ENCODE data around the gene IL1RAPL2. TPM values are rescaled to one million over a fixed set of nuclear protein-coding genes. Genes with fewer than 3 reads are reported as not detected.

Gene IL1RAPL2
- total and polyA plus RNA-seq, 10 of the 15 experiments (the other 5 are each of a cell fraction or from before 2014, with no cell fraction given), result 0.19 TPM; not detected in 9

GRCh38 chrX:104660092-104660491 lies 94.1 kb downstream of the IL1RAPL2 start (continued):
- no peak for TF ChIP-seq PAX5 (IDR thresholded peaks at IDR 0.05; ENCODE audit: borderline replicate concordance, low read depth, low read length)

GRCh38 chrX:104662694-104663093 lies 96.7 kb downstream of the IL1RAPL2 start:
- intact Hi-C loops (cut with micrococcal nuclease; ENCODE audit: unreplicated experiment), result no loop called here
- RAD21 ChIA-PET (ENCODE audit: unreplicated experiment), result no interaction called here

More at GRCh38 chrX:104662694-104663093, 96.7 kb downstream of the IL1RAPL2 start:
- no peaks in the 10 kb centered on the region for H3K27me3 ChIP-seq (replicated peaks in 1 of 2; ENCODE audit: control insufficient read depth in 2 of 2, insufficient read depth in 2 of 2, low read length in 1 of 2)
- in situ Hi-C loops (cut with MboI), result no loop called here
- no peak for ATAC-seq
- POLR2A ChIA-PET, result no interaction called here
- H3K4me3 ChIP-seq, result no peak overlapping the region
- H4K20me1 ChIP-seq (ENCODE audit: control insufficient read depth, insufficient read depth), result no peaks in the 10 kb centered on the region
- H3K79me2 ChIP-seq (ENCODE audit: control insufficient read depth, insufficient read depth, low read length), result no peaks in the 10 kb centered on the region
- TF ChIP-seq ATF2 (IDR thresholded peaks at IDR 0.05; ENCODE audit: low read length), result no peak
- no peak for TF ChIP-seq POLR2AphosphoS5 (IDR thresholded peaks at IDR 0.05; ENCODE audit: low read length)
- TF ChIP-seq ZSCAN29 (IDR thresholded peaks at IDR 0.05), result no peak
- no peak for TF ChIP-seq SRF (IDR thresholded peaks at IDR 0.05; ENCODE audit: low read depth in 2 of 2, low read length in 2 of 2)
- TF ChIP-seq MEF2A (IDR thresholded peaks at IDR 0.05; ENCODE audit: insufficient read depth, low read depth, low read length), result no peak
- no peak for TF ChIP-seq RAD51 (IDR thresholded peaks at IDR 0.05)
- TF ChIP-seq PBX3 (IDR thresholded peaks at IDR 0.05; ENCODE audit: insufficient replicate concordance, low read depth, low read length), result no peak
- TF ChIP-seq REST (IDR thresholded peaks at IDR 0.05; ENCODE audit: low read depth, low read length), result no peak
- no peak for TF ChIP-seq IRF3 (IDR thresholded peaks at IDR 0.05)
- no peak for TF ChIP-seq NKRF (conservative IDR thresholded peaks at IDR 0.05)
- TF ChIP-seq NFXL1 (IDR thresholded peaks at IDR 0.05; ENCODE audit: borderline replicate concordance), result no peak
- no peak overlapping the region for H3K4me2 ChIP-seq (ENCODE audit: control insufficient read depth, insufficient read depth)
- H2AFZ ChIP-seq (ENCODE audit: control insufficient read depth, low read depth, low read length), result no peak overlapping the region
- no TSS peak for BruUV-seq (replicated peaks)
- no peaks in the 10 kb centered on the region for H3K9me3 ChIP-seq (replicated peaks; ENCODE audit: control insufficient read depth, insufficient read depth, low read length)
- H3K9ac ChIP-seq (ENCODE audit: control insufficient read depth, insufficient read depth, low read length), result no peak overlapping the region
- no peaks in the 10 kb centered on the region for H3K36me3 ChIP-seq (ENCODE audit: control insufficient read depth in 2 of 2, insufficient read depth in 2 of 2, low read length in 1 of 2)
- CTCF ChIA-PET, result interaction anchor here (0.7 kb wide), 1 partner anchor 468 kb away, joined by 3 read pairs; no protein-coding TSS in a partner anchor
- SMC1A ChIA-PET (ENCODE audit: uncharacterized antibody, unreplicated experiment), result interaction anchor here (1.3 kb wide), 1 partner anchor 260 kb away, joined by 3 read pairs; no protein-coding TSS in a partner anchor
- H3K4me1 ChIP-seq (ENCODE audit: control insufficient read depth, insufficient read depth, low read length), result no peaks in the 10 kb centered on the region
- H3K27ac ChIP-seq (ENCODE audit: control insufficient read depth, insufficient read depth), result no peak overlapping the region
- no peak for FAIRE-seq
- no peak for DNase-seq (ENCODE audit: low read depth, low spot score)
